Suppressor macrophage treated with lipopolysaccharide for 1 hour (primary cell): ENCODE measurements around the gene CMIP.

ENCODE experiments used
- DNase-seq, 3 donors: peaks; one replicate each; pipeline ENCODE4 v3.0.0-alpha.2; 2020 to 2022

Gene CMIP

GRCh38 chr16:81693041-81693743 is 248.6 kb downstream of the CMIP start:
- DNase-seq, result no peak

- DNase-seq, result no peak
Measured at GRCh38 chr16:81693744-81694303, 249.2 kb downstream of the CMIP start.

- no peak for DNase-seq
Measured at GRCh38 chr16:81694494-81695280, 250.1 kb downstream of the CMIP start.

DNA sequence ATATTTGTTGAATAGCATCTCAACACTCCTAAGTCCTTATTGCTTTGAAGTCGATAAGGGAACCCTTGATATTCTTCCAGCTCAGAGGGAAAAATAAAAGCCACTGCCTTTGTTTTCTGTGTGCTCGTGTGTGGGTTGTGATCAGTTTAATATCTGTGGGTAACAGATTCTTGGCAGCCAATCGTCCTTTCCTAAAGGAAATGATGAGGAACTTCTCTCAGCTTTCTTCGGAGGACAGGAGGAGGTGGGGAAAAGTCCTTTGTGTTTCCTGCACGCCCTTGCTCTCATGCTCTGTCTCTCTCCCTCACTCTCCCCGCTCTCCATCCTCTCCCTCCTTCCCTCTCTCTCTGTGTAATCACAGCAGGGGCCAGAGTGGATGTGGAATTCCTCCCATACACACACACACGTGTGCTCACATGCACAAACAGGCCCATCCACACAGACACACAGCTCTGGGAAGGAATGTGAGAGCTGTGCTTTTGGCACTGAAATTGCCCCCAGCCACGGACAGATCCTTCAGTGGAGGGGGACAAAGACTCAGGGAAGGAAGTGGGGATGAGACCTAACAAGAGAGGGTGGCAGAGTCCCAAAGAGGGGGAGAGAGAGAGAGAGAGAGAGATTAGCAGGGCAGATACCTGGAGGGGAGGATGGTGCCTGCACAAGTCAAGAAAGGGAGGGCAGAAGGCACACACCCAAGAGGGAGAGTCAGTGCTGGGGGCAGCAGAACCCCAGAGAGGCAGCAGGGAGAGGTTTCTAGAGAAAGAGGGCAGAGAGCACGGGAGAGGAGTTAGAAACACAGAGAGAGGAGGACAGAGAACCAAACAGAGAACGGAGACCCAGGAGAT is 250.9 kb downstream of the CMIP start:
- no peak for DNase-seq

- DNase-seq, result no peak
Measured at GRCh38 chr16:81696166-81696960, 251.8 kb downstream of the CMIP start.

DNA sequence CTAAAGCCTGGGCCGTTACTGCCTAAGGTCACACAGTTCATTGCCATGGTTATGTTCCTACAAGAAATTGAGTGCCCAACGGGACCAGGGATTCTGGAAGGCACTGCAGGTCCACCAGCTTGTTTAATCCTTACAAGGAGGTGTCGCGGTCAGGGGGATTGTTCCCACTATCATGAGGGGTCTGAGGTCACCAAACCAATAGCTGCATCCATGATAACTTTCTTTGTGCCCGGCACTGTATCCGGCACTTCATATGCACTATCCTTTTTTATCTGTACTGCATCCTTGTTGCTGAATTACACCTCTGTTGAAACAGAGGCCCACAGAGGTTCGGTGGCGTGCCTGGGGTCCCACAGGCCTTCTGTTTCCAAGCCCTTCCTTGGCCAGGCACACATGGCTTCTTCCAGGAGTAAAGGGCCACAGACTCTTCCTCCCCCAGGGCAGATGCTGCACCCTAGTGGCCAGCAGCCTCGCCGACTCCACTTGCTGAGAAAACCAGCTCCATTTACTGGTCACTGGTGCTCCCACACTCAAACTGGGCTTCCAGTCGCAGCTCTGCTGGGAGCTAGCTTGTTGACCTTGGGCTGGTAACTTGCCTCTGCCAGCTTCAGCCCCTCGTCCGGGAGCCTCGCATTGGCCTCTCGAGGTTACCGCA is 252.5 kb downstream of the CMIP start:
- DNase-seq, result peak; percentile 53 to 68 (median 64)

DNA sequence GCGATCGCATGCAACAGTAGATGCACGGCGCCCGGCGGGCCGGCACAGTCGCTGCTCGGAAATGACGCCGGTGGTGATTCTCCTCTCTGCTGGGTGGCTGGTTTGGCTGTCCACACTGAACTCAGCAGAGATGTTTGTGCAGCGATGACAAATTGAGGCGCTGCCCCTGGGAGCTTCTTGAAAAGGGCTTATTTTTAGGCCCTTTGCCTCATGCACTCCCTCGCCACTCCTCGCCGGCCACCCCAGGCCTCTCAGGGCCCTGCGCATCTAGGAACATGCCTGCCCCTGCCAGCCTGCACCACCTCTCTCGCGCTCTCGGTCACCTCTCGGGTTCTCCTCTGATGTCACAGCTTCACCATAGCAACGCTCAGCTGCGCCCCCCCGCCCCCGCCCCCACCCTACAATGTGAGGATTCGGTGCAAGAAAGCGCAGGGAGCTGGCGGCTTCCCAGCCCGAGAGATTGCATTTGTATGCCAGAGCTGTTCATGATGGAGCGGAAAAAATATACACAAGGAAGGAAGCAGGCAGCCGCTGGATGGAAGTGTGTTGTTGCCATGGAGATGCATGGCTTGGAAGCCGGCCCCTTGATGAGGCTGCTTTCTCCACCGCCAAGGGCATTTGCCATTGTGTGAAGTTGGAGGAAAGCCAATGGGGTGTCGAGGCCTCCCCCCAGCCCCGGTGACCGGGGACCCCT is 253.2 kb downstream of the CMIP start:
- DNase-seq, result no peak

DNA sequence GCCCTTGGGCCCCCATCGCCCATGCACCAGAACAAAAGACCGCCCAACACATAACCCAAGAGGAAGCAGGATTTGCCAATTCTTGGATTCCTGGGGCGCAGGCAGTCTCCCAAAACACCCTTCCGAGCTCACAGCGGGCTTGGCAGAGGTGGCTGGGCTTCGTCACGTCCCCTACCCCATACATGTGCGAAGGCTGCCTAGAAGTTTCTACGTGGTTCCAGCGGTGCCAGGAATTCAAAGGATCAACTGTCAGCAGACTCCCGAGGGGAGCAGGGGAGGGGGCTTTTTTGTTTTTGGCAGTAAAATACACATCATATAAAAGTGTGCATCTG is 253.7 kb downstream of the CMIP start:
- no peak for DNase-seq

GRCh38 chr16:81699596-81699995 is 255.0 kb downstream of the CMIP start:
- no peak for DNase-seq

GRCh38 chr16:81700071-81700779 is 255.6 kb downstream of the CMIP start:
- no peak for DNase-seq

DNA sequence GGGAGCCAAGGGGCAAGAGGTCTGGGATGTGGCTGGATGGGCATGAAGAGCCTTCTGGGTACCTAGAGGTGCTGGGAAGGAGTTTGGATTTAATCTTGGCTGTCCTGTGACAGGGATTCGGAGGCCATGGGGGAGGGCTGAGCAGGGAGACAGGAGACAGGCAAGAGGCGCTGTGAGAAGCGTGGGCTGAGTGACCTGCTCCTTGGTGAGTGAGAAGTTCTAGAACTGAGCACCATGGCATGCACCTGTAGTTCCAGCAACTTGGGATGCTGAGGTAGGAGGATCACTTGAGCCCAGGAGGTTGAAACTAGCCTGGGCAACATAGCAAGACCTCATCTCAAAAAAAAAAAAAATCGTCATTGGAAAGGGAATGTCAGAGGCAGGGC is 256.2 kb downstream of the CMIP start:
- no peak for DNase-seq

DNA sequence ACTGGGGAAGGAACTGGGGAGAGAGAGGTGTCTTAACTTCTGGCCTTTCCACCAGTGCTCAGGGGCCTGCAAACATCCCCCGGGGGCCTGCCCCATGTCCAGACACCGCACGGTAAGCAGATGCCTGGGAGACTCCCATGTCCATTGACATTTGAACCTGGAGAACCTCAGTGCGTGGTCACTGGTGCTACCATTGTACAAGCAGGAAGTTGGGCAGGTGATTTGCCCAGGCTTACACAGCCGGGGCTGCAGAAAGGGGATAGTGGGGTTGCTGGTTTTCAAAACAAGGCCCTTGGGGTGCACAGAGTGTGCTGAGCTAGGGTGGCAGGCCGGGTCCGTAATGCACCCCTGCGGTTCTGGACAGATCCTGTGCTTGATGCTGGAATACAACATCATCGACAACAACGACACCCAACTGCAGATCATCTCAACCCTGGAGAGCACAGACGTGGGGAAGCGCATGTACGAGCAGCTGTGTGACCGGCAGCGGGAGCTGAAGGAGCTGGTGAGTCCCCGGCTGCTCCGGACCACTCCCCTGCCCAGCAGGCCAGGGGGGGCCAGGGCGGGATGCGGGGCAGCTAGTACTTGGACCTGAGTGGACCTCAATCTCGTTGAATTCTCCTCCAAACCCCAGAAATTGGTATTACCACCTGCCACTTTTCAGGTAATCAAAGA is 256.8 kb downstream of the CMIP start:
- DNase-seq, result no peak

DNA sequence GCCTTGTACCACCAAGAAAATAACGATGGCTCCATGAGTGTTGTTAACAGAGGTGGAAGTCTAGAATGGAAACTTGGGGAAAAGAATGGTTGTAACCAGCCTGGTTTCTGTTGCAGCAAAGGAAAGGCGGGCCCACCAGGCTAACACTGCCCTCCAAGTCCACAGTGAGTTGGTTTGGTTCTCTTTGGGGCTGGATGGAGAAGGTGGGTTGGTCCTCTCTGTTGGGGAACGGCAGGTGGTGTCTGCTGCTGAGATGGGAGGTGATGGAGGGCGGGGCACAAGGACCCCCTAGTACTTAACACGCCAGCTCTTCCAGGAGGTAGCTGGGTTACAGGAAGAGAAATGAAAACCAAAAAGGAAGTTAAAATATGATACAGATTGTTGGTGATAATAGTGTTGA is 257.9 kb downstream of the CMIP start:
- no peak for DNase-seq

DNA sequence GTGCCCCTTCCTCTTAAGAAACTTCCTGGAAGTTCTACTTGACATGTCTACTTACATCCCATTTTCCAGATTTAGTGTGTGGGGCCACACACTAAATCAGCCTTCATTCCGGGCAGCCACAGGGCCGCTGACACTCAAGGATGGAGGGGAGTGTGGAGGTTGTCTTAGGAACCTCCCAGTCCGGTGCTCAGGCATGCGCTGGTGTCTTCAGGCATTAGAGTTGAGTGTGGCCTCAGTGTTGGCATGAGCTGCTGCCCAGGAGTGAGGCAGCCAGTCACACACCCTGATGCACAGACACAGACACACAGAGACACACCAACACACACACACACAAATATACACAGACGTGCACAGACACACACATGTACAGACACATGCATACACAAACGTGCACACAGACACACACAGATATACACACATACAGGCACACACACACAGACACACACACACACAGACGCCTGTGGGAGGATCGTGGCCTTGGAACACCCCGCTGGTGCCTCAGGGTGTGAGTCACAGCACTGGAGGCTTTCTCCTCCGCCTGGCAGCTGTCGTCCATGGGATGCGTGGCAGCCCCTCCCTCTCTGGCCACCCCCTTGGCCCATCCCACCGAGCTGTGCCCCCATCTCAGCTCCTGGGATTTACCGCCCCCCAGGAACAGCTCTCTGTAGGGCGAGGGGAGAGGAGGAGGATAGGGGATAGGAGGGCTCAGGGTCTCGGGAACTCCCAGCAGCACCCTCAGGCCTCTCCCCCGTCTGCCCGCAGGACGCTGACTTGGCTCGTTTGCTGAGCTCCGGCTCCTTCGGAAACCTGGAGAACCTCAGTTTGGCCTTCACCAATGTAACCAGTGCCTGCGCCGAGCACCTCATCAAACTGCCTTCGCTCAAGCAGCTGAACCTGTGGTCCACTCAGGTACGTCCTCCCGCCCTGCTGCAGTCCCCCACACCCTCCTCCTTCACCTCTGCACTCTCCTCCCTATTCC is 258.9 kb downstream of the CMIP start:
- DNase-seq, result peak in 1 of 3 donors; percentile 20

- DNase-seq, result no peak
Measured at GRCh38 chr16:81705261-81705660, 260.7 kb downstream of the CMIP start.

DNA sequence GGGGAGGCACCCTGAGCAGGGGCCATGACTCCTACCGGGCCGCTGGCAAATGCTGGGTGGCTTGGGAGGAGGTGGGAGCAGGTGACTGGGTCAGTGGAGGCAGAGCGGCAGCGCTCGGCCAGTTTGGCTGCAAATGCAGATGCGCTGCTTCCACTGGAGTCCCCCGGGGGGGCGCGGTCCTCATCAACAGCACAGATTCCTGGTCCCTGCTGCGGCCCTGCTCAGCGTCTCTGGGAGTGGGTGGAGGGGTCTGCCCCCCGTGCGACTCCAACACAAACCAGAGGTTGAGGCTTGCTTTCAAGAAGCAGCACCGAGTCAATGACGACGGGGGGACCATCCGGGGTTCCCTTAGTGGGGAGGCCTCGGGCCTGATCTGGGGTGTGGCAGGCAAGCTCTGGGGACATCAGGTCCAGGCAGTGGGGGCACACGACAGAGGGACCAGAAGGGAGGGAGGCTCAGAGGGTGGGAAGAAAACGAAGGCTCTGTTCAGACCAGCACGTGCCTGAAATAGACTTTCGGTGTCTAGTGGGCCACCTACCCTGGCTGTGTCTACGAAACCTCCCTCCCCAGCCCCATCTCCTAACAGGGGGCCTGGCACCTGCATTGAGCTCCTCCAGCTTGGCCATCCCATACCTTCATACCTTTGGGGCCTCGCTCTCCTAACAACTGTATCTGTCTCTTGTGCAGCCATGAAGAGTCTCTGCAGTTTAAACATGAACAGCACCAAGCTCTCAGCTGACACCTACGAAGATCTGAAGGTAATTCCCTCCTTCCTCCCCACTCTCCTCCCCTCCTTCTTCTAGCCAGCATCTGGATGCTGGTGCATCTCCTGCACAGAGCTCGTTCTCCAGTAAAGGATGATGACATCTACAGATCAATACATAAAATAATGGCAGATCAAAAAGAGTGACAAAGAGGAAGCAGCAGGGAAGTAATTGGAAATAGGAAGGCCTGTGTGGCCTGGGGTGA is 262.0 kb downstream of the CMIP start:
- DNase-seq, result no peak
